PC-3 (cell line): Measurements from ENCODE around the gene LANCL2. TPM values are rescaled to one million over a fixed set of nuclear protein-coding genes. Genes with fewer than 3 reads are reported as not detected.

Experiments
- ATAC-seq: fragments of 200-7000 bp; cut with Tn5 transposase; 2 replicates; pipeline ENCODE4 v1.9.1; 2020; ENCODE audit warnings: mild to moderate bottlenecking, moderate library complexity
- BruUV-seq: library from RNA; stranded (reverse); fragments of 400-500 nt; replicated peaks from 2 replicates; lab custom pipeline; 2021; lab: Mats Ljungman, UMichigan
- CTCF ChIA-PET: fragments of 300-600 bp; sonication (Branson Sonifier 250); formaldehyde crosslinking; loops from one replicate; lab custom pipeline; 2022; ENCODE audit warnings: antibody characterized with exemption; lab: Charles Lee
- POLR2A ChIA-PET: fragments of 300-600 bp; sonication (Branson Sonifier 250); formaldehyde crosslinking; loops from one replicate; lab custom pipeline; 2022; ENCODE audit warnings: antibody characterized with exemption; ENCODE audit not compliant: unreplicated experiment; lab: Charles Lee
- DNase-seq: peaks from one replicate; pipeline ENCODE4 v3.0.0-alpha.2; 2015
- H2AFZ ChIP-seq: fragments of 300-600 bp; sonication (generic); 2 replicates; pipeline ENCODE4 v1.6.0; 2016; ENCODE audit warnings: antibody characterized with exemption, low read length
- H3F3A ChIP-seq: fragments of 300-600 bp; sonication (generic); one replicate; pipeline ENCODE4 v1.6.0; 2017; ENCODE audit warnings: antibody characterized with exemption, low read length, control low read depth, mild to moderate bottlenecking; ENCODE audit not compliant: unreplicated experiment
- H3K27ac ChIP-seq: fragments of 300-600 bp; sonication (generic); 2 replicates; pipeline ENCODE4 v1.5.1; 2016; ENCODE audit warnings: mild to moderate bottlenecking, low read length
- H3K27me3 ChIP-seq: fragments of 300-600 bp; sonication (generic); 2 replicates; pipeline ENCODE4 v1.6.1; 2016; ENCODE audit warnings: low read length, mixed read lengths
- H3K36me3 ChIP-seq: fragments of 300-600 bp; sonication (generic); 2 replicates; pipeline ENCODE4 v1.6.1; 2016; ENCODE audit warnings: low read depth, mixed run types, low read length, mixed read lengths
- H3K4me1 ChIP-seq: fragments of 300-600 bp; sonication (generic); 2 replicates; pipeline ENCODE4 v1.5.1; 2016; ENCODE audit warnings: low read length; ENCODE audit not compliant: insufficient read depth
- H3K4me2 ChIP-seq: fragments of 300-600 bp; sonication (generic); 2 replicates; pipeline ENCODE4 v1.6.0; 2016; ENCODE audit warnings: low read length
- H3K4me3 ChIP-seq: fragments of 300-600 bp; sonication (generic); 2 replicates; pipeline ENCODE4 v1.5.1; 2016; ENCODE audit warnings: mild to moderate bottlenecking, low read length, mixed read lengths
- H3K79me2 ChIP-seq: fragments of 300-600 bp; sonication (generic); 2 replicates; pipeline ENCODE4 v1.6.1; 2017; ENCODE audit warnings: low read length, mixed read lengths
- H3K9ac ChIP-seq: fragments of 300-600 bp; sonication (generic); 2 replicates; pipeline ENCODE4 v1.6.0; 2016; ENCODE audit warnings: mild to moderate bottlenecking, low read length
- H3K9me2 ChIP-seq: fragments of 300-600 bp; sonication (generic); replicated peaks from 2 replicates; pipeline ENCODE4 v1.6.1; 2016; ENCODE audit warnings: mixed run types, low read length, mixed read lengths
- H3K9me3 ChIP-seq: fragments of 300-600 bp; sonication (generic); 2 replicates; pipeline ENCODE4 v1.6.1; 2016; ENCODE audit warnings: low read length, mixed read lengths
- H4K20me1 ChIP-seq: fragments of 300-600 bp; sonication (generic); 2 replicates; pipeline ENCODE4 v1.6.1; 2016; ENCODE audit warnings: low read length, mixed read lengths
- CTCF ChIP-seq: fragments of 300-600 bp; sonication (generic); conservative IDR thresholded peaks from 2 replicates; pipeline ENCODE4 v1.5.1; 2017; ENCODE audit warnings: antibody characterized with exemption, low read depth, mild to moderate bottlenecking, low read length
- EZH2 ChIP-seq: fragments of 300-600 bp; sonication (generic); IDR thresholded peaks from one replicate; pipeline ENCODE4 v1.6.1; 2017; ENCODE audit warnings: antibody characterized with exemption, mild to moderate bottlenecking, low read length; ENCODE audit not compliant: unreplicated experiment
- EZH2phosphoT487 ChIP-seq: fragments of 300-600 bp; sonication (generic); IDR thresholded peaks from 2 replicates; pipeline ENCODE4 v1.6.1; 2018; ENCODE audit warnings: mild to moderate bottlenecking, antibody characterized with exemption, low read length, borderline replicate concordance
- intact Hi-C: fragments of 100-400 bp; cut with micrococcal nuclease; formaldehyde crosslinking; loops from 2 replicates; pipeline ENCODE4 v1.9.0; 2023
- total RNA-seq: library from RNA; depleted of rRNA; stranded (reverse); fragments of >200 nt; gene quantifications from 2 replicates; pipeline ENCODE4 v1.2.3, GENCODE V29; 2014

The LANCL2 gene
- total RNA-seq, 1 experiment from 2014 or later: 12.7 TPM

GRCh38 chr7:55426676-55427075 lies 61.5 kb downstream of the LANCL2 start:
- Histone ChIP-seq H3K36me3 (no peaks in the 10 kb centered on the region), H3K4me2 (no peak overlapping the region), H3K9me2 (no peaks in the 10 kb centered on the region), H2AFZ (no peak overlapping the region), H3K4me1 (no peaks in the 10 kb centered on the region), H3K79me2 (no peaks in the 10 kb centered on the region), H3K27me3 (no peaks in the 10 kb centered on the region), H3F3A (no peaks in the 10 kb centered on the region), H3K27ac (no peak overlapping the region), H3K9ac (no peak overlapping the region), H3K4me3 (no peak overlapping the region), H3K9me3 (no peaks in the 10 kb centered on the region), H4K20me1 (no peaks in the 10 kb centered on the region)
- ATAC-seq: no peak
- intact Hi-C loops: no loop called here
- TF ChIP-seq CTCF (no peak), EZH2phosphoT487 (no peak), EZH2 (no peak)
- no TSS peak for BruUV-seq
- CTCF ChIA-PET: no interaction called here
- POLR2A ChIA-PET: no interaction called here
- DNase-seq: no peak

- intact Hi-C loops: no loop called here
- CTCF ChIA-PET: interaction anchor here (0.6 kb wide), 1 partner anchor 80 kb away, joined by 3 read pairs; no protein-coding TSS in a partner anchor
- POLR2A ChIA-PET: interaction anchor here (0.6 kb wide), 1 partner anchor 140 kb away, joined by 11 read pairs; no protein-coding TSS in a partner anchor
These were observed 62.2 kb downstream of the LANCL2 start for GRCh38 chr7:55427342-55427741.

More at GRCh38 chr7:55427342-55427741, 62.2 kb downstream of the LANCL2 start:
- no TSS peak for BruUV-seq
- Histone ChIP-seq H3K27ac (no peak overlapping the region), H3K9me2 (no peaks in the 10 kb centered on the region), H3K4me3 (no peak overlapping the region), H3K4me2 (no peak overlapping the region), H3F3A (no peaks in the 10 kb centered on the region), H3K9me3 (no peaks in the 10 kb centered on the region), H3K9ac (no peak overlapping the region), H4K20me1 (no peaks in the 10 kb centered on the region), H2AFZ (no peak overlapping the region), H3K36me3 (no peaks in the 10 kb centered on the region), H3K27me3 (no peaks in the 10 kb centered on the region), H3K4me1 (no peaks in the 10 kb centered on the region), H3K79me2 (no peaks in the 10 kb centered on the region)
- ATAC-seq (no peak), DNase-seq (no peak)
- TF ChIP-seq CTCF (no peak), EZH2phosphoT487 (no peak), EZH2 (no peak)
